Activated T-cell treated with anti-CD3 and anti-CD28 coated beads, Interleukin-2, amount 50 U/mL, for 1 hour (primary cell): ENCODE results near the gene TMEM150B.

Experiments used
- DNase-seq: peaks from one replicate; pipeline ENCODE4 v3.0.0-alpha.2; 2020

TMEM150B gene

DNA sequence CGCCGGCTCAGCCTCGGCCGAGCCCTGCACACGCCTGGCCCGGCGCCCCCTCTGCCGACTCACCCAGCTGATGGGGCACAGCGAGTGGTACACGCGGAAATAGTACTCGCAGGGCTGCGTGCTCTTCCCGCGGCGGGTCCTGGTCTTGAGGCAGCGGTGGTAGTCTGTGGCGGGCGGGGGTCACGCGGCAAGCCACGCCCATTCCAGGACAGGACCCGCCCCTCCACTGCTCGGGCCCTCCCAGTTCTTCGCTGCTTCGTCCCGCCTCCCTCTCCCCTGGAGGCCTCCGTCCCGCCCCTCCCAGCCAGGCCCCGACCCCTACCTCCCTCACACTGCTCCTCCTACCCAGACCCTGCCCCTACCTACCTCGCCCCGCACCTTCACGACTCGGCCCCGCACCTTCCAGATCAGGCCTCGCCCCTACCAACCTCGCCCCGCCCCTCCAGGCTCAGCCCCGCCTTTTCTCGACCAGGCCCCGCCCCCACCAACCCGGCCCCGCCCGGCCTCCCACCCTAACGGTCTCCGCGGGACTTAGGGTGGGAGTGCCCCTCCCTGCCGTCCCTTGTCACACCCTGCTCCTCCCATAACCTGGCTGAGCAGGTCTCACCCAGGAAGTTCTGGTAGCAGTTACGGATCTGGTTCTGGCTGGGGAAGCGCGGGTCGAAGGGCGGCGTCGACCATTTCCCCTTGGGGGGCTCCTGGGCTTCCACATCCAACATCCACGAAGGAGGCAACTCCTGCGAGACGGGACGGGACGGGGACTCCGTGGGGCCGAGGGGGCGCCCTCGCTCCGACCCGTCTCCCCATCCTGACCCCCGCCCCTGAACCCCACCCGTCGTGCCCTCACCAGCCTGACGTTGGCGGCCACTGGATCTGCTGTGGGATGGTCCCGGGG lies 28.9 kb upstream of the TMEM150B start:
- peak; percentile 65 for DNase-seq

DNA sequence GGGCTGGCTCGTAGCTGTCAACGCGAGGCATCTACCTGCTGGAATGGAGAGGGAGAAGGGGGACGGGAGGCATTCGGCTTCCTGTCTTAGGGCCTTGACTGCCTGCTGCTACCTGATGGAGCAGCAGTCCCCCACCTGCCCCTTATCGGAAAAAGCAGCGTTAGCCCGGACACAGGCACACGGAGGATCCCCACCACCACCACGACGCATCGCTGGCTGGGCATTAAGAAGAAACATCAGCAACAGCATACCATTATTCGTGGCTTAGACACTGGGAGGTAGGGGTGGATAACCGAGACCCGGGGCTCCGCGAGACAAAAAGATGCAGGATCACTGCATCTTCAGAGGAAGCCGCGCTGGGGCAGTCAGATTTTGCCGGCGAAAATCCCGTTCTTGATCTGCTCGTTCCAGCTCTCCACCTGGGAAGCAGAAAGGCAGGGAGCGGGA lies 28.2 kb upstream of the TMEM150B start:
- DNase-seq, result no peak

DNA sequence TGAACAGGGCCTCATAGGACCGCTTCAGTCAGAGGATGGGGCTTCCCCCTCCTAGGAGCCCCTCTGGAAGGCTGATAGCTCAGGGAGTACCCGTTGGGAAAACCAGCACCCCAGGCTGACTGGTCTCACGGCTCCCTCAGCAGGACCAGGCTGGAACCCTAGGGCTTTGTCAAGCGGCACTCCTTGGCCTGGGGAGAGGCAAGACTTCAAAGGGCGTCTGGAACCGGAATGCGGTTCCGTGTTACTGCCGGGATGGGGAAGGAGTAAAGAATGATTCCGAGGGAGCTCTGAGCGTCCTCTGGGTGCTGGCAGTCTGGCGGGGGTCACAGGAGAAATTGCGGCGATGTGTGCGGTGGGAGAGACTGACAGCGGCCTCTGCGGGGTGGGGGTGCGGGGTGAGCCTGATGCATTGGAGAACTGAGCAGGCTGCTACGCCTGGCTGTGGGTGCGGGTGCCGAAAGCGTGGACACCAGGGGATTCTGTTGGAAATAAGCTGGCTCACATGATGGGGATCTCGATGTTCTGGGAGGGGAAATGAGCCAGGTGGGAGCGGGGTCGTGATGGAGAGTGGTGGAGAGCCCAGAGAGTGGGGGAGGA lies 27.5 kb upstream of the TMEM150B start:
- no peak for DNase-seq

DNA sequence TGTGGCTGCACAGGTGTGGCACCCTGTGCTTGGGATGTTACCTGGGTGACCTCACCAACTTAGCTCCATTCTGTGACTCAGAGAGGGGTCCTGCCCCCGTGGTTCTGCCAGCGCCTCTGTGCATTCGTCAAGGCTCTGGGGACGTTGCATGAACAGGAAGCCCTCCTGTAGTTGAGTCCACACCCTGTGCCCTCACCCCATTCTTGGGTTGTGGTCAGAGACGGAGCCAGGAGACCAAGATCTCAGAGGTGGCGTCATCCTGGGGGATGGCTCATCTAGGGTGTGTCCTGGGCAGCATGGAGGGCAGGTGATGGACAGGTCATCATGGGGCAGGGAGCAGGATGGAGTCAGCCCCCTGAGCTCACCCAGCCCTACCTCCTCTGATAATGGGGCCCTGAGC lies 26.9 kb upstream of the TMEM150B start:
- DNase-seq, result no peak

DNA sequence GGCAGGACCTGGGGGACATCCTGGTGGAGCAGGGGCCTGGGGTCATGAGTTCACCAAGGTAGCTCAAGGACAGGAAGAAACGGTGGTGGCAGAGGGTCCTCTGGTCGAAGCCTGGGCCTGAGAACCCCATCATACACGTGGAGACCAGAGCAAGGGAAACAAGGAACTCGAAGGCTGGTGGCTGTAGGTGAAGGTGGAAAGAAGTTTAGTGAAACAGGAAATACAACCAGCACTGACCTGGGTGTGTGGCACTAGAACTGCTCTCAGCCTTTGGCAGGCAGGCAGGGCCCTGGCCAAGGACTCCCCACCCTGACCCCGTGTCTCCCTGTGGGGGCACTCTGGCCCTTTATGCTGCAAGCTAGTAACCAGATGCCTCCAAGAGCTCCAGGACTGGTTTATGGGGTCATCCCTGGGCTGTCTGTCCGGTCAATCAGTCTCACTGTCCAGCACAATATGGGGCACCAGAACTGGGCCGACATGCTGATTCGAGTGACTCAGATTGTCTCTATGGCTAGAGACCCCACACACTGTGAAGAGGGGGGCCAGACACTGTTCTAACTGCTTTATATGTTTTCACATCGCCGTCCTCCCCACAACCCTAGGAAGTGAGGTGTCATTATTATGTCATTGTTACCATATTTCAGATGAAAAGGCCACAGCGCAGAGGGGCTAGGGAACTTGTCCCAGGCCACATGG lies 25.6 kb upstream of the TMEM150B start:
- no peak for DNase-seq

DNA sequence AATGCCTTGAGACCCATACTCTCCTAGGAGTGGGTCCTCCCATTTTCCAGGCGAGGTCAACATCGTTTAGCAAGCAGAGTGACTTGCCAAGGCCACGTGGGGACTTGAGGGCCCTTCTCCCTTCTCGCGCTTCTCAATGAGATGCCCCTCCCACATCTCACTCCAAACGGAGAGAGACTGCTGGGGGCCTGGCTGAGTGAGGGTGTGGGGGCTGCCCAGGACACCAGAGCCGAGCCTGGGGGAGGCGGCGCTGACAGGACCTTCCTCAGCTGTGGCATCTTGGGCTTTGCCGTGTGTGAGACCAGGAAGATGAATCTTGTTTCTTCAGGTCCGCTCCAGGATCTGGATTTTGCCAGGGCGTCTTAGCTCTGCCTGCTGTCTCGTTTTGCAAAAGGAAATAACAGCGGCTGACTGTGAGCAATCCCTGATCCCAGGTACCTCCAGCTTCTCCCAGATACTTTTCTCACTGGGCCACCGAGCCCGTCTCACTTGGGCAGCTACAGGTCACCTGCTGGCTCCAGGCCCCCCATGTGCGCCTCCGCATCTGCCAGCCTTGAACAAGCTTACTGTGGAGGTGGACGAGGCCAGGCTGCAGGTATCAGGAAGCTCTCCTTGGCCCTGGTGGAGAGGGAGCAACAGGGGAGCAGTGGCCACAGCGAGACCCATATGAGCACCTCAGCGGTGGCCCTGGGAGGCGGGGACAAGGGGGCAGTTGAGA lies 23.3 kb upstream of the TMEM150B start:
- no peak for DNase-seq

DNA sequence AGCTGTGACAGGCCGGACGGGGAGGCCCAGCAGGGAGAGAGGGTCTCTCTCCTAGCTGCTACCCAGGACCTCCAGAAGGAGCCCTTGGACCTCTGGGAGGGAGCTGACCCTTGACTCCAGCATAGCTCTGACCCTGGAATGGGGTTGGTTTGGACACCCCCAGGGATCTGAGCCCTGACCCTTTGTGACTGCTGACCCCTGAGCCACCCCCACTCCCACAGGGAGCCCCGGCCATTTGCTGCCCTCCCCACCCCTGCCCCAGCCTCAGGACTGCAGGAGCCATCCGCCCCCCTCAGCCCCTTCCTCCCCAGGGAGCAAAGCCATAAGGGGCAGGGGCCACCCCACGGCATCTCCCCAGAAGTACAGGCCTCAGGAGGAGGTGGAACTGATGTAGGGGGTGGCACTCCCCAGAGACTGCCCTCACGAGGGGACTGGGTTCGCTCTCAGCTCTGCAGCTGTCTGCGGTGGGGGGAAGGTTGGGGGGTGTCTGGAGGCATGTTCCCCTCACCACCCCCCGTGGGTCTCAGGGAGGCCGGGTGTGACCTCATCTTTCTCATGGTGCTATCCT lies 22.4 kb upstream of the TMEM150B start:
- DNase-seq, result no peak

DNA sequence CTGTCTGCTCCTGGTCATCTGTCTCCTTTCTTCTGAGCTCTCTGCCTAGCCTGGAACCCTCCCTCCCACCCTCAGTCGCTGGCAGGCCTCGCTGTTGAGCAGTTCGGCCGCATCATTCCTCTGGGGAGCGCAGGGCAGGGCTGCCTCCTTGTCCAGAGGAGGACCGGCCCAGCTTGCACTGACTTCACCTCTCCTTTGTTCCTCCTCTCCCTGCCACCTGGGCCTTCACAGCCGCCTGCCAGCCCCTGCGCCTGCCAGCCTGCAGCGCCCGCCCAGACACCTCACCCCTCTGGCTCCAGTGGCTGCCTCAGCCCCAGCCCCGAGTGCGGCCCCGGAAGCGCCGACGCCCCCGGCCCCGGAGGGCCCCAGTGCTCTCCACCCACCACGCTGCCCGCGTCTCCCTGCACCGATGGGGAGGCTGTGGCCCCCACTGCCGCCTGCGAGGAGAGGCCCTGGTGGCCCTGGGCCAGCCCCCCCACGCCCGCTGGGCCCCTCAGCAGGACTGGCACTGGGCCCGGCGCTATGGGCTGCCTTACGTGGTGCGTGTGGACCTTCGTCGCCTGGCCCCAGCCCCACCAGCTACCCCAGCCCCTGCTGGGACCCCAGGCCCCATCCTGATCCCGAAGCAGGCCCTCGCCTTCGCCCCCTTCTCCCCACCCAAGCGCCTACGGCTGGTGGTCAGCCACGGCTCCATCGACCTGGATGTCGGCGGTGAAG lies 21.7 kb upstream of the TMEM150B start:
- no peak for DNase-seq

DNA sequence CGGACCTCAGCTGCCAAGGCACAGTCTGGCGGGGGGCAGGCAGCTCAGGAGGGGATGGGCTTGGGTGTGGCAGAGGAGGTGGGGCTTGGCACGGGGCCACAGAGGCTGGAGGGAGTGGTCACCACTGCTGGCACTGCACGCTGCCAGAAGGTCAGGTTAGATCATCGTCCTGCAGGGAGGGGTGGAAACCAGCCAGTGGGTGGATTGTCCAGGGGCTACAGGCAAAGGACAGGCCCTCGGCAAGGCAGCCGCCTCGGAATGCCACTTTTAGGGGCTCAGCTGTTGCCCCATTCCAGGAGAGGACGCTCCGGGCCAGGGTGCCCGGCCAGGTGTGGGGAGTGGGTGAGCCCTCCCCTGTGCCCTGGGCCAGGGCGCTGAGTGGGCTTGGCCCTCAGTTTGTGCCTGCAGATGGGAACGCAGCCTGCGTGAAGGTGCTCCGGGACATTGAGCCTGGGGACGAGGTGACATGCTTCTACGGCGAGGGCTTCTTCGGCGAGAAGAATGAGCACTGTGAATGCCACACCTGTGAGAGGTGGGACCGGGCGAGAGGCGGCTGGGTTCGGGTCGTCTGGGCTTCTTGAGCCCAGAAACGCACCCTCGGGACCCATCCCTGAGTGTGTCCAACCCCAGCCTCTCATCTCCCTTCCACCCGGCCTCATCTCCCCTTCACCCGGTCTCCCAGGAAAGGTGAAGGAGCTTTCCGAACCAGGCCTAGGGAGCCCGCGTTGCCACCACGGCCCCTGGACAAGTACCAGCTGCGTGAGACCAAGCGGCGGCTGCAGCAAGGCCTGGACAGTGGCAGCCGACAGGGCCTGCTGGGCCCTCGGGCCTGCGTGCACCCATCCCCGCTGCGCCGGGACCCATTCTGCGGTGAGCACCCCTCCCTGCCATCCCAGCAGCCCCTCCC lies 20.9 kb upstream of the TMEM150B start:
- no peak for DNase-seq

DNA sequence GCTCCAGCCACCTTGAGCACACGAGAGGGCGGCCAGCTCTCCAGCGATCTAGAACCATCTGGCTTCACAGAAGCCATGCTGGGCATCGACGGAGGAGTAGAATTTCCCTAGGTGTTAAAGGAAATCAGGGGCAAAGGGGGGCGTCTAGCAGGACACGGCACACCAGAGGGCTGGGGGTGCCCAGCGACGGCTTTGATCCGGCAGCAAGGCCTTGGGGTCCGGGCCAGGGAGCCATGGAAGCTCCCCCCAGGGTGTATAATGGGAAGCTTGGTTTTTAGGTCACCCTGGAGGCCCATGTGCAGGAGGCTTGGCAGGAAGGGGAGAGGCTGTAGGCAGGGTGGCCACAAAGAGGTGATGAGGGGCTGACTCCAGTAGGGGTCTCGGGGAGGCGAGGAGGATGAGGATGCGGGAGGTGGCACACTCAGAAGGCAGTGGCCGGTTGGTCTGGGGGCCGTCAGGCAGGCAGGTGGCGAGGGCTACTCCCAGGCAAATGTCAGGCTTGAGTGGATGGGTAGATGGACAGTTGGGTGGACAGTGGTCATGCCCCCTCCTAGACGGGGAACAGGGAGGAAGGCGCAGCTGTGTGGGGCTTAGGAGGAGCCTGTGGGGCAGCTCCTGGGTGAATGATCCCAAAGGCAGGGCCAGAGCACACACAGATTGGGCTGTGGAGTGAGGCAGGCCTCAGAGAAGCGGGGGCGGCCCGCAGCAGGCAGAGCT lies 20.1 kb upstream of the TMEM150B start:
- no peak for DNase-seq

DNA sequence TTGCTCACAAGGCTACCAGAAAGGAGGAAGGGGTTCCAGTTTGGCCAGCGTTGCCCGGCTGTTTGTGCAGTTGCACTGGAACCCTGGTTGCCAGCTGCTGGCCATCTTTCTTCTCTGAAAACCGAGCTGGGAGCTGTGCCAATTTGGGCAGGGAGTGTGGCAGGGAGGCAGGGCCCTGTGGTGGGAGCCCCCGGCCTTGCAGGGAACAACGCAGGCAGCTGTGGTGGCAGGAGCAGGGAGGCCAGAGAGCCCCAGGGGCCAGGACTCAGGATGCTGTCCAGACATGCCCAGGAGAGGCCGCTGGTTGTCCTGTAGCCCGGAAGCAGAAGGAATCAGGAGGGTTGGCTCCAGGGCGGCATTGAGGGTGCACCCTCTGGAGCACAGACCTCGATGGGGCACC lies 19.3 kb upstream of the TMEM150B start:
- no peak for DNase-seq

DNA sequence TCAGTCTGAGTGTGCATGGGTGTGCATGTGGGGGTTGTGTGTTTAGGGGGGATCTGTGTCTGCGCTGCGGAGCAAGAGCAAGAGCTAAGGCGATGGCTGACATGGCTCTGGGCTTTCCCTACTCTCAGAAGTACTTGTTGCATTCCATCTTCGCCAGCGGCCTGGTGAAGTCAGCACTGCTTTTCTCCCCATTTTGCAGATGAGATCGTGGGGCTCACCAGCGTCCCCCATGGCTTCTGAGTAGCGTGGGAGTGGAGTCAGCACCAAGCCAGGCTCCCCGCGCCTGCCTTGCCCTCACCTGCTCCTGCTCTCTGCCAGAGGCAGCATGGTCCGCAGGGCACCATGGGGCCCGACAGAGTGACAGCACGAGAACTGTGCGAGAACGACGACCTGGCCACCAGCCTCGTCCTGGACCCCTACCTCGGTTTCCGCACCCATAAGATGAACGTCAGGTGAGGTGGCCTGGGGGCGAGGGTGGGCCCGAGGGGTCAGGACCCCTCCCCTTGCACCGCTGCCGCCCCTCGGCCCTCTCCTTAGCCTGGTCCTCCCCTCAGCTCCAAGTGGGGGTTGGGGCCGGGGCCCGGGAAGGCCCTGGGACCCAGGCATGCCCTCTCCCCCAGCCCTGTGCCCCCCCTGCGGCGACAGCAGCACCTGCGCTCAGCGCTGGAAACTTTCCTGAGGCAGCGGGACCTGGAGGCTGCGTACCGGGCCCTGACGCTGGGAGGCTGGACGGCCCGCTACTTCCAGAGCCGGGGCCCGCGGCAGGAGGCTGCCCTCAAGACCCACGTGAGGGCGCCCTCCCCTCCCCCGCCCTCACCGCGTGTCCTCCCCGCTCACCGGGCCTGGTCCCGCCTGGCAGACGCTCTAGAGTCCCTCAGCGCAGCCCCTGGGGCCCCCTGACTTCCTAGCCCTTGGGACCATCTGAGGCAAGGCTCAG lies 16.7 kb upstream of the TMEM150B start:
- DNase-seq, result no peak

DNA sequence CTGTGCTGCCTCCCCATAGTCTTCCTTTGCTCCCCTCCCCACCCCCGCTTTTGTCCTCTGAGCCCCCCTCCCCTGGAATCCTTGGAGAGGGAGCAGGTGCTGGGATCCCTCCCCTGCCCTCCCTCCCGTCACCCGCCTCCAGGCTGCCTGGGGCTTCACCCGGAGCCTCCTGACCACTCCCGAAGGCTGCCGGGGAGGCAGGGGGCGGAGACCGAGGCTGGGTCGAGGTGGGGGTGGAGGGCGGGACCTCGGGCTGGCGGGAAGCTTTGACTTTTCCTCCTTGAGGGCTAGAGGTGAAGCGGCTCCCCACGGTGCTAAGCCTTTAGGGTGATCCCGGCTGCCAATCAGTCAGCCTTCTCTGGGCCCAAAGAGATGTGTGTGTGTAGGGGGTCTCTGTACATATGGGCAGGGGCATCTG lies 16.0 kb upstream of the TMEM150B start:
- peak; percentile 51 for DNase-seq

DNA sequence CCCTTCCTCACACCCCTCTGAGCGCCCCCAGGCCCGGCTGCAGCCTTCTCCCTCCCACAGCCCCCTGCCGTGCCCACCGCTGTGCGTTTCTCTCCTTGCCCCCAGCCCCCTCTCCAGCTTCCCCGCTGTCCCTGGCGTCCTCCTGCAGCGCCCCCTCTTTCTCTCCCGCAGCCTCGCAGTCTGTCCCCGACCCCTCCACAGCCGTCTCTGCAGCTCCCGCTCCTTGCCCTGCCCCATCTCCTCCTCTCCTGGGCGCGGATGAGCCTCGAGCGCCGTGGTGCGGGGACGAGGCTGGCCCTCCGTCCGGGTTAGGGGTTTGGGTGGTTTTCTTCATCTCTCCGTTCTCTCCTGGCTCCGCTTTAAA lies 15.6 kb upstream of the TMEM150B start:
- DNase-seq, result peak; percentile 33

DNA sequence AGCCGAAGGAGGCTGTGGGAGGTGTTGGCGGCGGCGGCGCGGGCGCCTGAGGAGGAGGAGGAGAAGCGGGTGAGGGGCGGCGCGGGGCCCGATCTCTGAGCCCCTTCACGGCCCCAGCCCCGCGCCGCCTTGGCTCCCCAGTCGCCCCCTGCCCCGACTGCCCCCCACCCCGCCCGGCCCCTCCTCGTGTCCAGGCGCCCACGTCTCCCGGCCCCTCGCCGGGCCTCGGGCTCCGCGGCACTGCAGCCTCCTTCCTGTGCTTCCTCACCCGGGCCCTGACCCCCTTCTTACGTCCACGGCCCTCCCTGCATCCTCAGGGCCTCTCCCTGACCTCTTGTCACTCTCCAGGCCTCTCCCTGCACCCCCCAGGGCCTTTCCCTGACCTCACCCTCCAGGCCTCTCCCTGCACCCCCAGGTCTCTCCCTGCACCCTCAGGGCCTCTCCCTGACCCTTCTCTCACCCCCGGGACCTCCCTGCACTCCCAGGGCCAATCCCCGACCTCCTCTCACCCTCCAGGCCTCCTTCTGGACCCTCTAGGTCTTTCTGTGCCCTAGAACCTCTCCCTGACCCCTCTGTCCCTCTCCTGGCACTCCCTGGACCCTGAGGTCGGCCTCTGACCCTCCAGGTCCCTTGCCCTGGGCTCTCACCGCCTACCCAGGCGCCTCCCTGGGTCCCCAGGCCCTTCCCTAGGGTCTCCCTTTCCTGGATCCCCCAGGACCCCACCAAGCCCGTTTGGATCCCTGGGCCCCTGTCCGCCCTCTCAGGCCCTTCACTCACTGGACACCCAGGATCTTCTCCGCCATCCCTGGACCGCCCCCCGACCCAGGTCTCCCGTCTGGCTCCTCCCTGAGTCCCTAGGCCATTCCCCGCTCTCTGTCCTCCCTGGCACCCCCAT lies 15.0 kb upstream of the TMEM150B start:
- no peak for DNase-seq

DNA sequence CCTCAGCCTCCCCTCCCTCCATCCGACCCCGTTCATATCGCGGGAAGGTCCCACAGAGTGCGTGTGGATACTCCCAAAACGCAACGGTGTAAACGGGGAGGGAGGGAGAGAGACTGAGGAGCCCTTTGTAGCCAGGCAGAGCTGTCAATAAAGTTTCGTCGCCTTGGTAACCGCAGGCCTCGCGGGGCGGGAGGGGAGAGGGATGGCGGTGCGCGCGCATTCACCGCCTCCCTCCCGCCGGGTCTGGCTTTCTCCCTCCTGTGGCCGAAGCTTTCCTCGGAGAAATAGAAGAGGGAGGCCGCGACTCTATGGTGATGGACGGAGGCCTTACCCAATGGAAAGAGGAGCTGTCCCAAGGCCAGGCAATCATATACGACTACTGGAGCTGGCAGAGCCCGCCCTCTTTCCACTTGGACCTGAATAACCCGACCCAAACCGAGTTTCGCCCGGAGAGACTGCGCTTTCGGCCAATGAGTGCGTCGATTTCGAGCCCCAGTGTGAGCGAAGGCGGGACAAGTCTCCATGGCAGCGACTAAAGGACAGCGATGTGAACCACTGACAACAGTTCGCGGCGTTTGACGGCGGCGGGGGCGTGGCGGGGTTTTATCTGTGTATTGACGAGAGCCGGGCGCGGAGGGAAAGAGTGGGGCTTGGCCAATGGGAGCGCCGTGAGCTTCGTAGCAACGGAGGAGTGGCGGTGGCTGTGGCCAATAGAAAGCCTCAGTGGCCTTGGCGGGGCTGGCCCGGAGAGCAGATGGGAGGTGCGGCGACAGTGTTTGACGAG lies 14.2 kb upstream of the TMEM150B start, which contains the start of gene KMT5C:
Gene KMT5C, plus strand, starts transcription at position 772 of the 784 bp plus-strand sequence. CDS start 2,061 bp downstream, outside the sequence.
- DNase-seq, result peak; percentile 100

DNA sequence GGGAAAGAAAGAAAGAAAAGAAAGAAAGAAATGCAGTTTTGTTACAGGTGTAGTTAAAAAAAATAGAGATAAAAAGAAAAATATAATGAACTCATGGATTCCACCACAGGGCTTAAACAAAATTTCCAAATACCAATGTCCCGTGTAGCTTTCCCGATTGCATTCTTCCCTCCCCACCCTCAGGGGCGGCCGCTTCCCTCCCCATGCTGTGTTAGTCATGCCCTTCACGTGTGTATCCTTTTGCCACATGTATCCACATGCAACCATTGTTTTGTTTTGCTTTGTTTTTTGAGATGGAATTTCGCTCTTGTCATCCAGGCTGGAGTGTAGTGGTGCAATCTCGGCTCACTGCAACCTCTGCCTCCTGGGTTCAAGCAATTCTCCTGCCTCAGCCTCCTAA lies 11.0 kb upstream of the TMEM150B start:
- DNase-seq, result no peak
